T-helper 22 cell (primary cell): ENCODE data around the gene TBL3.

ENCODE experiments used
- DNase-seq: peaks from one replicate; pipeline ENCODE4 v3.0.0-alpha.2; 2020; ENCODE audit warnings: low read depth

The TBL3 gene

DNA sequence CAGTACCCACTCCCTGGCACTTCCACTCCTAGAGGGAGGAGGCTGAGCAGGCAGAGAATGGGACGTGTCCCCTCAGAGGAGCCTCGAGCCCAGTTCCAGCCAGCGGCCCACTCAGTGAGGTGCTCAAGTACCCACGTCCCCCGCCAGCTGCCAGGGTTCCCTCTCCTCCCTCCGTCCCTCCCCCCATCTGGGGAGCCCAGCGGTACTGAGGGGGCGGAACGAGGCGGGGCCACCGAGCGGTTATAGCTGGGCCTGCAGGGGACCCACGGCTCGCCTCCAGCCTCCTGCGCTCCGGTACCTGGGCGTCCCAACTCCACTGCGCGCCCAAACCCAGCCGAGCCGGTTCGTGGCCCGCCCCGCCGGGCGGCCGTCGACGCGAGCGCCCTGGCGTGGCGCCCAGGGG, 47.7 kb downstream of the TBL3 start, which contains the start of gene NPW:
NPW (plus strand) TSS at position 268 of the 403 bp plus-strand sequence.
- DNase-seq, result no peak

DNA sequence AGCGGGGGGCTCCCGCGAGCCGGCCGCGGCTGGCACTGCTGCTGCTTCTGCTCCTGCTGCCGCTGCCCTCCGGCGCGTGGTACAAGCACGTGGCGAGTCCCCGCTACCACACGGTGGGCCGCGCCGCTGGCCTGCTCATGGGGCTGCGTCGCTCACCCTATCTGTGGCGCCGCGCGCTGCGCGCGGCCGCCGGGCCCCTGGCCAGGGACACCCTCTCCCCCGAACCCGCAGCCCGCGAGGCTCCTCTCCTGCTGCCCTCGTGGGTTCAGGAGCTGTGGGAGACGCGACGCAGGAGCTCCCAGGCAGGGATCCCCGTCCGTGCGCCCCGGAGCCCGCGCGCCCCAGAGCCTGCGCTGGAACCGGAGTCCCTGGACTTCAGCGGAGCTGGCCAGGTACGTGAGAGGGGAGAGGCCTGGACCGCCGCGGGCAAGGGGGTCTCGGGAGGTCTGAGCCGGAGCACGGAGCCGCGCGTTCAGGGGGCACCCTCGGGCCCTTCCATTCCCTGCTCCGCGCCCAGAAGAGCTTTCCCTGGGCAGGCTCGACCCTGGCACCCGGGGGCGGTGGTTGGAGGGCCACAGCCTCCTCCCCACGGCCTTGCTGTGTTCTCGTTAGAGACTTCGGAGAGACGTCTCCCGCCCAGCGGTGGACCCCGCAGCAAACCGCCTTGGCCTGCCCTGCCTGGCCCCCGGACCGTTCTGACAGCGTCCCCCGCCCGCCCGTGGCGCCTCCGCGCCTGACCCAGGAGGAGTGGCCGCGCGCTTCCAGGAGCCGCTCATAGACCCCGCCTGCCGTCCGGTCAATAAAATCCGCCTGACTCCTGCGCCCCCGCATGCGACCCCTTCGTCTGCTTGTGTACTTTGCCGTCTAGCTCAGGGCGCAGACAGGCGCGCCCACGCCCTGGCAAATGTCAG, 48.3 kb downstream of the TBL3 start:
- no peak for DNase-seq

GRCh38 chr16:2022723-2023091, 50.9 kb downstream of the TBL3 start:
- DNase-seq, result no peak

GRCh38 chr16:2023092-2024031, 51.5 kb downstream of the TBL3 start:
- peak; percentile 84 for DNase-seq

GRCh38 chr16:2024032-2024420, 52.2 kb downstream of the TBL3 start:
- no peak for DNase-seq

DNA sequence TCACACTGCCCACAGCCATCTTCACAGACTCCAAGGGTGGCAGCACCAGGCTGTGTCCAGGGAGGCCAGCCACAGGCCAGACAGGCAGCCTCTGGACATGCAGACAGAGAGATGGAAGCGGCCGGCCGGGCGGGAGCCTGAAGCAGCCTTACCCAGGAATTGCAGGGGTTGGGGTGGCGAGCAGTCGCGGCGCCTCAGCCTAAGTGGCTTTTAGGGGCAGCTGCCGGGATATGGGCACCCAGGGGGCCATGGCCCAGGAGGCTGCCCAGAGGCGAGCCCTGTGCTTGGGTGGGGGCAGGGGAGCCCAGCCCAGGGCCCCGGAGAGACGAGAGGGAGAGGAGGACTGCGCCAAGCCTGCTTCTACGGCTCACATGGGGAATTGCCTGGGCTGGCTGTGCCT, 53.4 kb downstream of the TBL3 start:
- DNase-seq, result no peak

- no peak for DNase-seq
Observed at GRCh38 chr16:2025878-2026460, 54.1 kb downstream of the TBL3 start.

DNA sequence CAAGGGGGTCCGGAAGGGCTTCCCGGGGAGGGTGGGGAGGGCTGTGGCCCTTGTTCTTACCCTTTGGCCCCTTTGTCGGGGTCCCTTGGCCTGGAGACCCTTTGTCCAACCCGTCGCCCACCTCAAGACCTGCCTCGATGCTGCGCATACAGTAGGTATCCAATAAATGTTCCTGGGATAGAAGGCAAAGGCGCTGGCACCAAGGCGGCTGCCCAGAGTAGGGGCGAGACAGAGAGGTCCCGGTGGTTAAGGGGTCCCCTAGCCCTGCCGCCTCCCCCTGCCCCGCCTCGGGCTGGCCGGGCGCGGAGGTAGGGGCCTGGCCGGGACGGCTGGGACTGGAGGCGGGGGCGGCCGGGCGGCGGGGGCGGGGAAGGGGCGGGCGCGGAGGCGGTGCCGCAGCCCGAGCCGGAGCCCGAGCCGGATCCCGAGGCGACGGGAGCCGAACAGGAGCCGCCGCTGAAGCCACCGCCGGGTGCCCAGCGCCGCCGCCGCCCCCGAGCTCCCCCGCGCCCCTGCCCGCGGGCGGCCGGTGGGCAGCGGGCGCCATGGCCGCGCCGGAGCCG, 54.7 kb downstream of the TBL3 start, which contains the start of gene NHERF2:
NHERF2 (plus strand) TSS at position 442 of the 563 bp plus-strand sequence; CDS start at position 546, 104 bp downstream.
- no peak for DNase-seq

- DNase-seq, result no peak
Observed at GRCh38 chr16:2027024-2028010, 55.5 kb downstream of the TBL3 start.

- DNase-seq, result no peak
Observed at GRCh38 chr16:2028146-2028545, 56.3 kb downstream of the TBL3 start.

GRCh38 chr16:2028620-2029220, 56.9 kb downstream of the TBL3 start:
- DNase-seq, result no peak

DNA sequence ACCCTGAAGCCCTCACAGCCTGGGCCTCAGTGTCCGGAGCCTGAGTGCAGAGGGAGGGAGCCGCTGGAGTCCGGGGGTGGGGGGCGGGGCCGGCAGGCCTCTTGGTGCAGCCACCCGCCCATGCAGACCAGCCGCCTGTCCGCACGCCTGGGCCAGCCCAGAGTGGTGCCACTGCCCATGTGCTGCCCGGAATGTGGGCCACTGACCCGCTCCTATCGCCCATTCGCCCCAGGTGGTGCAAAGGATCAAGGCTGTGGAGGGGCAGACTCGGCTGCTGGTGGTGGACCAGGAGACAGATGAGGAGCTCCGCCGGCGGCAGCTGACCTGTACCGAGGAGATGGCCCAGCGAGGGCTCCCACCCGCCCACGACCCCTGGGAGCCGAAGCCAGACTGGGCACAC, 57.5 kb downstream of the TBL3 start:
- no peak for DNase-seq

GRCh38 chr16:2030036-2030435, 58.2 kb downstream of the TBL3 start:
- no peak for DNase-seq

DNA sequence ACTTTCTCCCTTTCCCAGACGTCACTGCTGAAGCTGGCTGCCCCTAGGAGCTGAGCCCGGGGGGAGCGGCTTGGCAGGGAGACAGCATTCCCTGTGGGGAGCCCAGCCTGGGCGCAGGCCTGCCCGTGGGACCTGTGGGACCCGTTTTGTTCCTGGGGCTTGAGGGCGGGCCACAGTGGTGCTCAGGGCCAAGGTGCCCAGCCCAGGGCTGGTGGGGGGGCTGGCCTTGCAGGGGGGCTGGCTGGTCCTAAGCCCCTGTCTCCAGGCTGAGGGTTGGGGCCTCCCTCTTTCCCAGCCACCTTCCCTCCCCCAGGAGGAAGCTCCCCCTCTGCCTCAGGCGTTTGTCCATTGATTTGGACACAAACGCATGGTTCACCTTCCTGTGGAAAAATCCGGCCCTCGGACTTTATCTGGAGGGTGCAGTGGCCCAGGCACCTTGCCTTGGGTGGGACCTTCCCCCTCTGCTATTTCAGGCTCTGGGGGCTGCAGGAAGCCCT, 59.3 kb downstream of the TBL3 start:
- no peak for DNase-seq
